Stimulated activated CD4-positive, alpha-beta T cell treated with anti-CD3 and anti-CD28 coated beads, TNF-alpha, amount 100 ng/mL, for 48 hours (primary cell): Measurements from ENCODE around the gene ETS1.
A peak's percentile ranks its signal among the peaks of the same experiment; 100 is the strongest.

ENCODE experiments used
- DNase-seq, 3 donors: peaks; one replicate each; pipeline ENCODE4 v3.0.0-alpha.2; 2020; ENCODE audit warnings: low read depth in 3 of 3

The ETS1 gene, protein sequence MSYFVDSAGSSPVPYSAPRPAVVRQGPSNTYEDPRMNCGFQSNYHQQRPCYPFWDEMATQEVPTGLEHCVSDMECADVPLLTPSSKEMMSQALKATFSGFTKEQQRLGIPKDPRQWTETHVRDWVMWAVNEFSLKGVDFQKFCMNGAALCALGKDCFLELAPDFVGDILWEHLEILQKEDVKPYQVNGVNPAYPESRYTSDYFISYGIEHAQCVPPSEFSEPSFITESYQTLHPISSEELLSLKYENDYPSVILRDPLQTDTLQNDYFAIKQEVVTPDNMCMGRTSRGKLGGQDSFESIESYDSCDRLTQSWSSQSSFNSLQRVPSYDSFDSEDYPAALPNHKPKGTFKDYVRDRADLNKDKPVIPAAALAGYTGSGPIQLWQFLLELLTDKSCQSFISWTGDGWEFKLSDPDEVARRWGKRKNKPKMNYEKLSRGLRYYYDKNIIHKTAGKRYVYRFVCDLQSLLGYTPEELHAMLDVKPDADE

DNA sequence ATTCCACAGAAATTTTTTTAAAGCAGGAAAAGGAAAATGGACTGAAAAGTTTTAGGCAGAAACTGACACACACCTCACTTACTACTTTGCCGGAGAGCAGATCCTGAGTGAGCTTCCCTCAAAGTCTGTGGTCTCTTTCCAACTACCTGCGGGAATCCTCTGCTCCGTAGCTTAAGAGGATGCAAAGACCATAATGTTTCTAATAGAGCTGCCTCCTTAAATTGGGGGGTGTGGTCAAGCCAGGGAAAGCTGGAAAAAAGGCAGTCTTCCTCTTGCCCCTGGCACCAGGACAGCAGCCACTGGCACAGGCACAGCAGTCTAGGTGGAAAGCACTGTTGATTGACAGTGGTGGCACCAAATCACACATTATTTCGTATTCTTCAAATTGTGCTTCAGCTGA is at the start of gene ETS1:
Gene ETS1, minus strand, starts transcription at position 144 of the 400 bp plus-strand sequence. CDS start 14,428 bp downstream, outside the sequence.
- DNase-seq: no peak

DNA sequence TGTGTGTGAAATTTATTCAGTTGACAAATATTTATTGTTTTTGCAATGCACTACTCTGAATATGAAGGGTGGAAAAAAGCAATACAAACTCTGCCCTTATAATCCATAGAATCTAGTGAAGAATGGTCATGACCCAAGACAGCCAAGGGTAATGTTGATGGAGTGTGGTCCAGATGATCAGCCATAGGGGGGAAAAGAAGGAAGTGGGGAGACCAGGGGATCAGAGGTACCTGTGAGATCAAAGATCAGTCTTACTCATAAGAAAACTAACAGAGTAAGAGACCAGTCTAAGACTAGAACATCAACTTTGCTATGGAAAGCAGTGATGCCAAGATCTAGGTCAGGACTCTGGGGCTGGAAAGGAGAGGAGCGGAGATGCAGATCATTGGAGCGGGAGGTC is 47.0 kb upstream of the ETS1 start:
- DNase-seq: no peak

DNA sequence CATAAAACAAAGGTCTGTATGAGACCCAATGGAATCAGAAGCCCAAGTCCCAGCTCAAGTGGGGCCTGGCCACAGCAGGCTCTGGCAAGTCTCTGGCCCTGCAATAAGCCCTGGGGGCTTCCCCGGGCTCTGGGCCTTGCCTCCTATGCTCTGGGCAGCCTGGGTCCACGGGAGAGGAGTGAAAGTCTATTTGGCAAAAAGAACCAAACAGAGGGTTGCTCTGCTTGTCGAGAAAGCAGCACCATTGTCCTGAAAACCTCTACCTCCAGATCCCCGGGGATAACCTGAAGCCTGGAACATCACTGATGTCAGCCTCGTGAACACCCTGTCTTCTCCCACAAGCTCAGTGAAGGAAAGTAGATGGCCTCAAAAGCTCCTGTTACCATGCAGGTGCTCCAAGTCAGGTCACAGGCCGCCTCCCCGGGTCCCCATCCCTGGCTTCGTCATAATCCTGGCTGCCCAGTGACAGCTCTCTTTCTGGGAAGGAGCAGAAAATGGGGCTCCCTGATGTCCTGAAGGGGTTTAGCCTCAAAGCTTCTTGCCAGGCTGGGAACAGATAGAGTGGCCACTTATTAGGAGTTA is 46.1 kb upstream of the ETS1 start:
- DNase-seq: no peak

DNA sequence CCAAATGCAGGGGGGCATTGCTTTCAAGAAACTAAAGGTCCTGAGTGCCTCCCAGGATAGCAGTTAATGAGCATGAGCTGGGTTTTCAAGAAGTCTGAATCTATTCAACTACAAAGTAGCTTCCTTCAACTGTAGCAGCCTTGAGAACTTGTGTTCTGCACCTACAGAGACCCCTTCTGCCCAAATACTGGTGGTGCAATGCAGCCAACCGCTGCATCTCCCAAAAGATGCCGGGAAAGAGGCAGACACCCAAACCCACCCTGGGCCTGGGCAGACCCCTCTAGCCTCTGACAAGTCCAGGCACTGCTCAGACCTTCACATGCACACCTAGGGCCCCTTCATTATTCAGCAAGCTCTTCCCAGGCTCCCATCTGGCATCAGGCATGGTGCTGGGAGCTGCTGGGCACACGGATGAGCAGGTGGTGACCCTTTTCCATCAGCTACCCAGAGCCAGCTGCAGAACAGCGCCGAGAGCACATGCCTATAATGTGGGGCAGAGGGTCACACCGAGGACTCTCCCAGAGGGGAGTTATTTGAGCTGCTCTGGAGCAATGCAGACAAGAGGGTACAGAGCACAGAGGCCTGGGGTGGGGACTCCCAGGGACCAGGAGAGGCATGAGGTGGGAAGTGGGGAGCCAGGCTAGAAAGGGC is 44.9 kb upstream of the ETS1 start:
- no peak for DNase-seq

DNA sequence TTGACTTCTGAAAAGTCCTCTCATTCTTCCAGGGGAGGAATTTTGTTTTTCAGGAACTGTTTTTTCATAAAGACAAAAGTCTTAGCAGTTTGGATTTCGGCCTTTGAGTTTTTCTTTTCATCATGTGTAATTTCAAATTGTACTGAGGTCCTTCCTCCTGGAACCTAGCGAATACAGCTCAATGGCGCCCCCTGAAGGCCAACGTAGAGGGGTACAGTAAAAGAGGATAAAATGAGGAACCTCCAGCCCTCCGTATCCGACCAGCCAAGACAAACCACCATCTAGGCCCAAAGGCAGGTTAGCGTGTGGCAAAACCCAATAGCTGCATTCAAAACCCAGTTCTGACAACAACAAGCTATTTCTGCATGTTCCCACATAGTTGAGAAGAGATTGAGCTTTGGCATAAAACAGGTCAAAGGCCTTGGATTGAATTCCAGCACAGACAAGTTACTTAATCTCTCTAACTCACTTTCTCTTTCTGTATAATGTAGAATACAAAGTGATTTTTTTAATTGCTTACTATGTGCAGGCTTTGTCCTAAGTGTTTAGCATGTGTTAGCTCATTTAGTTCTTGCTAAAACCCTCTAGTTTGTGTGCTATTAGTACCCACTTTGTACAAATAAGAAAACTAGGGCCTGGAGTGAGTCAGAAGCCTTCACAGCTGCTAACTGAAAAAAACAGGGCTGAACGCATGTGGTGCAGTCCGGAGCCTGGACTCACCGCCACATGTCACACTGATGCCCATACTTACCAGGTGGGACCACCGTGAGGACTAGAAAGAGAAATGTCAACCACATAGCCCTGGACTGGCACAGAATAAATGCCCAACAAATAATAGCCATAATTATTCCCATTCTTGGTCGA is 43.2 kb upstream of the ETS1 start:
- DNase-seq: peak; percentile 84 to 90 (median 89)

DNA sequence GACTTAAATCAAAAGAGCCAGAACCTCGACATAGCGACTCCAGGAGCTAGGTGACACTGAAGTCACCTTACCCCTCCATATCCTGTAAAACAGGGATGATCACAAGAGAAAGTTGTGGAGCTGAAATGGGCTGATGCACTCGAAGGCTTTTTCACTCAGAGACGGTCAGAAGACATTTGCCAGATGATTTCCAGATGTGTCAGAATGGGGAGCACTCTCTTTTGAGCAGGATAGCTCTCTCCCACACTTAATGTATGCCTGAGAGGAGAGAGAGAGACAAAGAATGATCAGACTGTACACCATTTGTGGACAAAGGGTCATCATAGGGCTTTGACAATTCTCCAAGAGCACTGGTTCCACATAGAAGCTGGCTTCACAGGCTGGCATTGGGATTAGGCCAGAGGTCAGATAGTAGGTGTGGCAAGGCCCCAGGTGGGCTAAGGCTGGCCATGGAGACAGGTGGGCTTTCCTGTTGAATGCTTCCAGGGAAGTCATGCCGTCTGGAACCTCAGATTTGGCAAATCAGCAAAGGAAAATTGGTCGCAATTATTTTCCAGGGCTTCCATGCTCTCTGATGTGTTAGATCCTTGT is 42.3 kb upstream of the ETS1 start:
- no peak for DNase-seq

DNA sequence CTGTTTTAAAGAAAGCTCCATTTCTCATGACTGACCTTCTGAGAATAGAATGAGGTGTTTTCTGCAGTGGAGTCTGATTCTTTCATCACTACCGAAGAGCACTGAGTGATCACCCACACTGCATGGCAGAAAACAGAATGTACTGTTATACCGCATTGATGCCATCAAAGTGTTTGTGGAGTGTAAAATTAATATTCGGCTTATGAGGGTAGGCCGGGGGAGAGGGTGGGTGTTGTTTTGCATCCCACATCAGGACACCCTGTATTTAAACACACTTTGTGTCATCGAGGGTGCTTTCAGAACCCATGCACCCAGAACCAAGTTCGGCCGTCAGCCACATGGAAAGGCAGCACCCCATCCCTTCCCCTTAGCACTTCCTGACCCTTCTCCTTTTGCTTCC is 41.3 kb upstream of the ETS1 start:
- no peak for DNase-seq

DNA sequence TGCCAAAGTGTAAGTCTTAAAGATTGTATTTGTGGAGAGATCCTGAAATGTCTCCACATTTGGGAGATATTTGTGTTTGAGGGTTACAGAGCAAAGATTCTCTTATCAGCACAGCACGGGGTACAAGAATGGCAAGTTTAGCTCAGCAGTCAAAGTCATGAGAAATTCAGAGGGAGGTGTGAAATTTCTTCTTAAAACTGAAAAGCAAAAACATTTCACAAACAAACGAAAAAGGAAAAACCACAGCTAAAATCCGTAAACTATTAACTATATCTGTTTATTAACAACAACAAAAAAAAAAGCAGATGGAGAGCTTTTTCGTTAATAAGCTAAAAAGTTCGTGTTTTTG is 40.9 kb upstream of the ETS1 start:
- DNase-seq: no peak

DNA sequence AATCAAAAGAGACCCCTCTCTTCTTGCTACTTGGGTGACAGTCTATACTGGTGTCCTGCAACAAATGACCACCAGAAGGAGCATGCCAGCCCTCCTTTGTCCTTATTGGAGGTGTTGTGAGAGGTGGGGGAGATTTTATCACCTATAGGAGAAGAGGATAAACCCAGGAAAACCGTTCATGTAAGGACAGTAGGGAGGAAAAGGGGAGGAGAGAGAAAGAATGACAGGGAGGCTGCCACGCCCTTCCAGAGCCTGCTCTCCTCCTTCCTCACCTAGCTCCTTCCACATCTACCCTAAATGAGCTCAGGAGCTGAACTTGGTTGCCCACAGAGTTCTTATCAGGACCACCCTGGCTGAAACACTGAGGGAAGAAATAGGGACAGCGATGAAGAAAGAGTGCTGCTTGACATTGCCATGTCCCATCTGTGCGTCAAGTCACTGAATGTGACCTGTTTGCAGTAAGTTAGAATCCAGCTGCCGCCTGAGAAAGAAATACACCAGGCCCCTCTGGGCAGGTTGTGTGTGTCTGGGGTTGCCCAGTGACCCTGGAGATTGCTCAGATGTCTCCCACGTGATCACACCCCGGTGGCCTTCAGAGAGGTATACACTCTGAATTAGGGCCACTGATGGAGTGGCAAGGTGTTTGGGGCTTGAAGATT is 40.4 kb upstream of the ETS1 start:
- DNase-seq: no peak

DNA sequence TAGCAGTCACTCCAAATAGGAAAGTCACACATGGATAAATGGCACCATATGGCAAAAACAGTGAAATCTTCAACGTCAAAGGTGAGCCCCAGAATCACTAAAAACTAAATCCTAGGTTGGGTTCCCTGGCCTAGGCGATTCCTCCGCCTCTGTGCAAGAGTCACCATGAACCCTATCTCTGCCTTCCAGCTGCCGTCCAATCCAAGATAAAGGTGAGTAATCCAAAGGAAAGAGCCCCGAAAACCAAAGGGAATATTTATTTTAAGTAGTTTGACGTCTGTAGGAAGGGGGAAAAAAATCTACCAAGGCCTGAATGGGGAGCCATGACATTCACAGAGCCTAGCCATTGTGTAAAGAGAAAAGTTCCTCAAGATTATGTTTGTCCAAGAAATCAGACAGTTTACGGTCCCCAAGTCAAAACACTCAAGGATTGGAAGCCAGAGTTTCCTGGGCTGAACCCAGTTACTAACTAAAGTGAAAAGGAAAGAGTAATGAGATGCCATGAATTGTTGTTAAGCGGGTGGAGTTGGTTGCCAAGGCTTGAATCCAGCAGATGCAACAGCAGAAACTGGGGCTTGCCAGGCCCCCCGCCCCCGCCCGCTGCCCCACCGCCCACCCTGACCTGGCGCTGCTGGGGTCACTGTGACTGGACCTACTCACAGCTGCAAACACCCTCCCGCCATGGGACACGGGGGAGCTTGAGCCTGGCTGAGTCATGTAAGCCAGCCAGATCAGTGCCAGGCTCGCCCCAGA is 39.7 kb upstream of the ETS1 start:
- no peak for DNase-seq

DNA sequence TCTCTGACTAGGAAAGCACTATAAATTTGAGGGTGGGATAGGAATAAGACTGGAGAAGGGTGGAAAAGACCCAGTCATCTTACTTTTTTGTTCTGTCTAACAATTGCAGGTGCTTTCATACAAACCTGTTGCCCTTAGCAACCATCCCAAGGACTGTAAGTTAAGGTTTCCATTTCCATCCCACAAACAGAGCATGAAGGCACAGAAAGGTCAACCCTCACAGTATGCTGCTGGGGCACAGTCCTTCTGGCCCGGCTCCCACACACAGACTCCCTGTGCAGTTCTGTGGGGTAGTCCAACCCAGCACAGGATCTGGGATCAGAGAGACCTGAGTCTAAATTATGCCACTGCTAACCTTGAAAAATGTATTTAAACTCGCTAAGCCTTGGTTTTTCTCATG is 38.4 kb upstream of the ETS1 start:
- DNase-seq: no peak

DNA sequence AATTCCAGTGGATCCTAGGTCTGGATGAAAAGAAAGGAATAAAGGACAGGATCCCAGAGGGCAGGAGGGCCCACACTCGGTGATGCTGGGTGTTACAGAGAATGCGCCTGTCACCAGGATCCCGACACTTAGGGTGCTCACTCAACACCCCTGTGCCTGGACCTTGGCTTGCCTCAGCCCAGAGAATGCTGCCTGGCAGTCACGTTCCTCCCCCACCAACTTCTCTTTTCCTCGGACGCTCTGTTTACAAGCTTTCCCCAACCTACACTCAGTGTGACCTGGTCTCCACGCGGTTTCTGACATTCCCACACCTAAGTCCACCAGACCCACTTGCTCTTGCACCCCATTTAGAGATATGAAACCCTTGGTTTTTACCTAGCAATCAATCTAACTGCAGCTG is 38.0 kb upstream of the ETS1 start:
- DNase-seq: no peak

DNA sequence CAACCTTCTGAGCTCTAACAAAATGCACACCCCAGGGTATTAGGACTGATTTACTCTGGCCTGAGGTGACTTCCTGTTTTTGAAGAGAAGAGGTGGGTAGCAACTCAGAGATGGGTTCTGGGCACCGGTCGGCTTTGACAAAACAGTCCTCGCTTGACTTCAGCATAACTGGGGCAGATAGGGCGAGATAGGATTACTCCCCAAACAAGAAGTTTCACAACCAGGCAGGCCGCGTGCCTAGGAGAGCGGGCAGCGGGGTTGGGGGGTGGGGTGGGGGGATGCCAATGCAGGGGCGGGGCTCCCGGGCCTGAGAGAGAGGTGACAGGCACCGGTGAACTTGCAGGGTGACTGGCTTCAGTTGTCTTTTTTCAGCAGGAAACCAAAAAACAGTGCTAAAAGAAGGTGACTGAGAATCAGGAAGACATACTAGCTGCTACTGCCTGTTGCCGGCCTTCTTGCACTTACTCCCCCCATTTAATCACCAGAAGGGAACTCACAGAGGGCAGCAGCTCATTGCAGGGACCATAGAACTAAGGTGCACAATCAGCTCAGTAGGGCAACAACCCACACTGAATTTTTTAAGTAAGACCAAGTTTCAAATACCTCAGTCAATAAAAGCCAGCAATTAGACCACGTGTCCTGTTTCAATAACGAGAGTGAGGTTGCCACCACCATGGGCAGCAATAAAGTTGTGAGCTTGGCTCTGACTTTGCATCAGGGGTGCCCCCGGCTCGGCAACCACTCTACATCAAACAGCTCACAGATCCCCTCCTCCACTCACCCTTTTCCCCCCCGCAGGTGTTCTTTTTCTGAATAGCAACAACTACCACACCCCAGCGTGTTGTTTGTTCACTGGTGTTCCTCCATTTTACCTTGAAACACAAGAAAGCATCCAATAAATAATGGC is 37.2 kb upstream of the ETS1 start:
- DNase-seq: peak in 1 of 3 donors; percentile 35

DNA sequence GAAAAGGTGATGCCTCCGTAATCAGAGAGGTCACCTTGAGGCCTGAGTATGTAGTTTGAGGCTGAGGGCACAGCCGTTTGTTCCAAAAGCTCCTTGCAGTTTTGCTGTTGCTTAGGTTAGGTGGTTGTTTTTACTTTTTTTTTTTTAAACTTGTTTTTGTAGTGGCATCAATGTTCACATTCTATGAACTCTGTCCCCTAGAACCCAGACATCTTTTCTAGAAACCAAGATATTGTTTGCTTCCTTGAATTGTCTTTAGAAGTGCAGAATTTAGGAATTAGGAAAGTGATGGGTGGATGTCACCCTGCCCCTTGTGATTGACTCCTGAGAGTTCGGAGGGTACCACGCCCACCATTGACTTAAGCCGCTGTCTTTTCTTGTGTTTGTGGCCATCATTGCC is 35.7 kb upstream of the ETS1 start:
- no peak for DNase-seq

DNA sequence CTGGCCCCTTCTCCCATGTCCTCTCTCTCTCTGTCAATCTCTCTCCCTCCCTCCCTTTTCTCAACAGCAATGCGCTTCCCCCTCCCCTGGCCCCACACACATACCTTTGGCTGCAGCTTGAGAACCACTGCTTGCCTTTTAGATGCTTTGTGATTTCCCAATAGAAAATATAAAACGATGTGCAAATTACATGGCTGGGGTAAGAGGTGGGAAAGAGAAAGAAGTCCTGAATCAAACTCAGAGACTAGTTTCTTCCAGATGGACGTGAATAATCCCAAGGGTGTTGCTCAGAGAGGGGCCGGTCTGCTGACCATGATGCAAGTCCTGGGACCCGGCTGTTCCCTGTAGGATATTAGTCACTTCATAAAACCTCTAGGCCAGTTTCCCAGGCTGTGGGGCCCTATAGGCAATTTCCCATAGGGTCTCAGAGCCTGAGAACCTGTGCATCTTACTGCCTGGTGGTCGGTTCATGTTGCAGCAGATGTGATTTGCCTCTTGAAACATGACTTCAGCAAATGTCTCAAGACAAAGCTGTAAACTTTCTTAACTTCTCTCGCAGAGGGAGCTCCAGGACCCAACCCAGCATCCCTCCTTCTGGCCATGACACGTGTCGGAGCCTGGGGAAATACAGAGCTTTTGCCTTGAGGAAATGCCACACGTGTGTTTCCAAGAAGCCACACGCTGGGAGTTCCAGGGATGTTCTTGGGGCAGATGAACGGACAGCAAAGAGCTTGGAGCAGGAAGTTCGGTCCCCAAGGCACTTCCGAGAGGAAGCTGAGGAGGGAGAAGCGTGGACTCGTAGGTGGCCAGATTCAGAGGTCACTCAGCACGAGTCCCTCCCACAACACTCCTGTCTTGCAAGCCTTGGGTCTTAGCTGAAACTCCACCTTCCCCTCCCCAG is 34.5 kb upstream of the ETS1 start:
- DNase-seq: no peak

DNA sequence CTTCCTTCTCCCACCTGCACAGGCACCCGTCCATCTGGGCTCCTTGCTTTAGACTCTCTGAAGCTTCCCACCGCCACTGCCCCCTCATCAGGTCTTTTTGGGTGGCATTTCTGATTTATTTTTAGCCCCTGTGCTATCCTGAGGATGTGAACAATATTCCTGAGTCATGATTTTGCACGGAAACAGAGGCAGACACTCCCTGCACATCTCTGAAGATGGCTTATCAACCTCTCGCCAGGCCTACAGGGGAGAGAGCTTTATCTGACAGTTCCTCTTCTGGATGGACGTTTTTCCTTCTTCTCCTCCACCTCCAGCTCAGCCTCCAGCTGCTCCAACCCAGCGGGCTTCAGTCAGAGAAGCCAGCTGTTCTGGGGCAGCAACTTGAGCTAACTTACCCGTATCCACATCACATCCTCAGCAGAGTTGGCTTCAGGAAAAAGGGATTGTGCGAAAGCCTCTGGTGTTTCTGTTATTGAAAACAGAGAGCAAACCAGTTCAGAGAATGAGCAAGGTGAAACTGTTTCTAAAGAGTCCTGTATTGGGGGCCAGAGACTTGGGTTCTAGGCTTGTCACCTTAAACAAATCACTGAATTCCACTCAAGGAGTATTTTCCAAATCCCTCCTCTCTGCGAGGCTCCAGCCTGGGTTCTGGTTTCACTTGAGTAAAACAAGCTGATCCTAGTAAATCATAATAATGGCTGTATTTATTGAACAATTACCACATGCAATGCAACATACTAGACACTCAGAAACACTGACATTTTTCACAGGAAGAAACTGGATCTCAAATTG is 33.1 kb upstream of the ETS1 start:
- DNase-seq: no peak

DNA sequence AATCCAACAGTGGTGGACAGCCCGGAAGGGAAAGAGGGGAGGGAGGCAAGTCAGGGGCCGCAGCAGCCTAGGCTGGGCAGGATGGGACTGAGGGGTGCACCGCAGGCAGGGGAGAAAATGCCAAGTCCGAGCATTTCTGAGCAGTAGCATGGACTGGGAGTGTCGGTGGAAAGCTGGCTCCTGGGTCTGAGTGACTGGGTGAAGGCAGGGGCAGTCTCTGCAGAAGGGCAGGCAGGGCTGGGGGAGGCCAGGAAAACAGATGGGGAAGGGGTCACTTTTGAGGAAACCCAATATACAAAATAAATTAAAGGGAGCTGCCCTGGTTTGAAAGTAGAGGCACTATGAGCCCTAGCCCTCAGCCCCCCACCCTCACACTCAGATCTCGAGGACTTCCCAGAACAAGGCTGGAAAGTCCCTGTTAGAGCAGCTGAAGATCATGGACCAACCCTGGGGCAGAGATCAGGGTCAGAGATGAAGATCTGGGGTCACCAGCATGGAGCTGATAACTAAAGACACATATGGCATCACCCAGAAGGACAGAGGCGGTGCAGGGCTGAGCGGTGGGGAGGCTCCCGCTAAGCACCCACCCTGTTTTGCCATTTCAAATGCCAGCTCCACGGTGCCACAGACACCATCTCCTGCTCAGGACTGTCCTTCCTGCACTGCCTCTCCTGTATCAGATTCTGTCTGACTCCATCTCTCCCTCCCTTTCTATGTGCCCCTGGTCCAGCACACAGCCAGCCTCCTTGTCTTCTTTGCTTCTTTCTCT is 32.4 kb upstream of the ETS1 start:
- no peak for DNase-seq
